Stimulated activated CD8-positive, alpha-beta memory T cell treated with anti-CD3 and anti-CD28 coated beads, Interleukin-12 subunit alpha, Interleukin-12 subunit beta, amount 100 ng/mL, for 24 hours (primary cell): ENCODE data around the gene FRMD3.

Experiments used
- DNase-seq: peaks from one replicate; pipeline ENCODE4 v3.0.0-alpha.2; 2020; ENCODE audit errors: extremely low read depth

Gene FRMD3

DNA sequence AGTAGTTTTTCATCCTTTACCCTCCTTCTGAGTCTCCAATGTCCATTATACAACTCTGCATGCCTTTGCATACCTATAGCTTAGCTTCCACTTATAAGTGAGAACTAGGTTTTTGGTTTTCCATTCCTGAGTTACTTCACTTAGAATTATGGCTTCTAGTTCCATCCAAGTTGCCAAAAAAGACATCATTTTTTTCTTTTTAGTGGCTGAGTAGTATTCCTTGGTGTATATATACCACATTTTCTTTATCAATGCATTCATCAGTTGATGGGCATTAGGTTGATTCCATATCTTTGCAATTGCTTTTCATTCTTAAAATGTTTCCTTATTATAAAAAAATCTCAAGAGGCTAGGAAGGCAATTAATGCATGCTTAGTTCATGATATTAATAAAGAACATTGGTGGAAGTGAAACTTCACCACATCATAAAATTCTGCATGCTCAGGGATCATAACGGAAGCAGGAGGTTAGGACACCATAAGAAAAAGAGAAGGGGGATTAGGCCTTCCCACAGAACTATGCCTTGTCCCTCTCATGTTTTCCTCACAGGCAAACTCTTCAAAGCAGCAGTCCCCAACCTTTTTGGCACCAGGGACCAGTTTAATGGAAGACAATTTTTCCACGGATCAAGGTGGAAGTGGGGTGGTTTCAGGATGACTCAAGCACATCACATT is 105.2 kb downstream of the FRMD3 start:
- DNase-seq = no peak

DNA sequence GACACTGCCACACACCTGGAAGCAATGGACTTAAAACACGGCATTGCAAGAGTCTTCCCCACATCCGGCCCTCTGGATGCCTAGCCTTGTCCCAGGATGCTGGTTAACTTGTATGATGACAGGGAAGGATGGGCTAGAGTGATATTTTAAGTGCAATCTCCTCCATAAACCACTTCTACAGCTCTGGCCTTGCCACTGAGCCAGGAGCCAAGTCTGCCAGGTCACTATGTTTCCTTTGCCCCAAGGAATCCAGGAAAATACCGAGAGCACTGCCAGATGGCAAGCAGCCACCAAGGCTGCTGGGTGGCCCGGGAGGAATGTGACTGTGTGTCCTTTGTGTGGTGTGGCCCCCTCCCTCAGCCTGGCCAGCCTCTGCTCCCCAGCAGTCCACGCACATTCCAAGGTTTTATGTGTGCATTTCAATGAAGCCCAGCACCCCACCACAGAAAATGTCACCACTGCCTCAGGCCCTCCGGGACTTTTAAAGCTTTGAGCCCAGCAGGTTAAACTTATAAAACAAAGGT is 106.0 kb downstream of the FRMD3 start:
- DNase-seq = no peak

DNA sequence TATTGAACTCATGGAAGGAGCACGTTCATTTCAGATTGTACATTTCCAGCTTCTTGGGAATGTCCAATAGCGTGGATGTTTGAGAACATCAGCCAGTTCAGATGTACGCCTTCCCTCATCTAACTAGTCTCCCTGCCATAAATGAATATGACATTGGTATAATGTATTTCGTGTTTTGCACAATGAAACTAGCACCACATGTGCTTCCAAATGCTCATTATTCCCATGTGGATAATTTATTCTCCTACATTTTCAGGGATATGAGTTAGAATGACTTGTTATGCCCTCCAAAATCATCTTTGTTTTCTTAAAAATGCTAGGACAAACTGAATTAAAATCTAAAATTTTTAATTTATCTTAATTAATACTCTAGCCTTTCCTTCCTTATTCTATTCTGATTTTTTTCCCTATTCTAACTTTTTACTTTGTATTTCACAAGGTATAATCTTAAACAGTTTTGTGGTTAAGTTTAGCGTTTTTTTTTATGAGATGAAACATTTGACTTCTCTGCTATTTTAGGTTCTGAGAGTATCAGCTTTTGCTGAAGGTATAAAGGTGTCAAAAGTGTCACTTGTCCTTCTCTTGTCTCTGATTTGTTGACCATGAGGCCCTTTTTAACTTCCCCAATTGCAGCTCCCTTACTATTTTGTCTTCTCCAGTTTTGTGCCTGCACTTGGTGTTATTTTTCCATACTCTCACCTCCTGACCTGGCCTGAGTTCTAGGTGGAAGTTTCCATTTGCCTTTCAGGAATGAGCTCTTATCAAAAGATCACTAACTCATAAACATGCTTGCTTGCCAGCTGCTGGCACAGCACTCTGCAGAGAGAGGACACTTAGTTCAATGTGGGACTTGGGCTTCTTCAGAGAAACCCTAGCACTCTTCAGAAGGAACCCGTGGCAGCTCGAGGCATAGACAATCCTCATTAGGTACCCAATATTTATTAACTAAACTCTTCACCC is 106.8 kb downstream of the FRMD3 start:
- DNase-seq = no peak

DNA sequence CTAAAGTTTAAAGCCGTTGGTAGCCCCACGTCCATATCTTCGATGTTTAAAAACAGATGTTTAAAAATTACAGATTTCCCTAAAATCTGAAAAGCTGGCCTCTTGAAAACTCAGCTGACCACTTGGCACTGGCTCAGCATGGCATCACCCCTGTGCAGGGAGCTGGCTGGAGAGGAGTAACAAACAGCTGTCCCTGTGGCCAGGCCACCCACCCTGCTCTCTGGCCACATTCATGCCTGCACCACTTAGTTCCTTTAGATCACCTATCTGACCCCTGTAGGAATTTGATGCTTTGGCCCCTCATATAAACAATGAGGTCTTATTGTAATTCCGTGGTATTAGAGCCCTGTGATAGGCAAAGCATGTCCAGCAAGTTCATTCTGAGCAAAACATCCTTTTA is 107.5 kb downstream of the FRMD3 start:
- DNase-seq = no peak

DNA sequence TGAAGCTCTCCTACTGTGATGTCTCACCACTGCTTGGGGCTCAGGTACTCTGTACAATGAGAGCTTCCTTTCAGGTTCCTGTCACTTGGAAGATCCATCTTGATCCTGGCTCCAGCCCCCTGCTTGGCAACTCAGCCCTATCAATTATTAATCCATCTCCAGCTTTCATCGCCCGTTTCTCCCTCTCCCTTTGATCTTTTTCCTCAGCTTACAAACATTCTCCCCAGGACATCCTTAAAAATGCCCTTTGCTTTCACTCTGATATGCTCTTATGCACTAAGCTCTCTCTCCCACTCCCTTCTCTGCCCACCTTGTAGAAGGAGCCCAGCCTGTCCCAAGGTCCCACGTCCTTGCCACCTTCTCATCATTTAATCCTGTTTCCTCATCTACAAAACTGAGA is 109.0 kb downstream of the FRMD3 start:
- DNase-seq = no peak

DNA sequence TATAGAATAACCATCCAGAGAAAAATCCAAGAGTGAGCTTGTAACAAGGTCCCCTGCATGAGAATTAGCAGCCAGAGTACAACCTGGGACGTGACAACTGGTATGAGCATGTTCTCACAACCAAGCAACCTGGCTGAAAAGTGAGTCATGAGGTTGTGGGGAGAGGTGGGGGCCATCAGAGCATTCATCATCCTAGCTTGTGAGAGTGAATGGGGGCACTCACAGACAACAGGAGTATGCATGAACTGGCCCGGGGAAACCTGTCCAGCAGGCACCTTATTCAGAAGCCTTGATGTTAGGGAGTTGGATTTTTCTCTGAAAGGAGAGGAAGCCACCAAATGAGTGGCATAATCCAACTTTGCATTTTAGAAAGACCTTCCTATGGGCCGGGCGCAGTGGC is 113.0 kb downstream of the FRMD3 start:
- no peak for DNase-seq

DNA sequence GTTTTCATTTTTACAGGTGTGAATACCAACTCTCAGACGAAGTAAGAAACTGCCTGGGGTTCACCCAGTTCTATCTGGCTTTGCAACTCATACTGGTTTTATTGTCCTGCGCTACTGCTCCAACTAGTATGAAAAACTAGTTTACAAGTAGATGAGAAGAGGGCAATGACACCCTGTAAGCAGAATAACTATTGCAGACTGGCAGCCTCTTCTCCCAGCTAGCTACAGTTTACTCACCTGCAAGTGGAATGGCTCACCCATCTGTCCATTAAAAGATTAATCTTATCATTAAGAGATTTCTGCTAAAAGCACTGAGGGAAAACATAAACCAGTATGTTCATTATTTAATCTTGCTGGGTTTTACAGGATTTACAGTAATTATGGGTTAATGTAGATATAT is 113.4 kb downstream of the FRMD3 start:
- DNase-seq = no peak

DNA sequence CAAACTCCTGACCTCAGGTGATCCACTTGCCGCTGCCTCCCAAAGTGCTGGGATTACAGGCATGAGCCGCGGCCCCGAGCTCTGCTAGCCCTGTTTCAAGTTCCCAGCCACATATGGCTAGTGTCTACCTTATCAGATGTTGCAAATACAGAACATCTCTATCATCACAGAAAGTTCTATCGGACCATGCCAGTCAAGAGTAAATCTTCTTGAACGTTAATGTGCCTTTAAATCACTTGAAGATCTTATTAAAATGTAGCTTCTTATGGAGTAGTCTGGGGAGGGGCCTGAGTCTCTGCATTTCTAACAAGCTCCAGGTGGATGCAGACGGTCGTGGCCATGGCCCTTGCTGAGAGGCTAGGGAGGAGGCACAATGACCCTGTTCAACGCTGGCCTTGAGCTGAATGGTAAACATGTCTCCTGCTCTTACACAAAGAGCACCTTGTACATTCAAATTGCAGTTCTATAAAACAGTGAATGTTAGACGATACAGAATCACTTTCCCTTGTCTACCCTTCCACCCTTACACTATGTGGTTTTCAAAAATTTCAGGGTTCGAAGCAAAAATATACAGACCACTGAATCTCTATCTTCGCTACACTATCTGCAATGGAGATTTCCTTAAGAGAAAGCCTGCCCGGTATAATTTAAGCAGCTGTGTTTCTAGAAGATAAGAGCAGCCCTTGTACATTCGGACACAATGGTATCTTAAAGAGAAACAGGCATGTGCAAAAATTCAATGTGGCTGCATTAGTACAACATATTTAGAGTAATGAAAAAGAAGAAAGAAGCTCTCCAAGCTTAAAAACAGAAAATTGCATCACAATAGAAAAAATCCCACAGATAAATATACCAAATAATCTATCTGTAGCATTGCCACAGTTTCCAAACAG is 114.1 kb downstream of the FRMD3 start:
- DNase-seq = no peak

DNA sequence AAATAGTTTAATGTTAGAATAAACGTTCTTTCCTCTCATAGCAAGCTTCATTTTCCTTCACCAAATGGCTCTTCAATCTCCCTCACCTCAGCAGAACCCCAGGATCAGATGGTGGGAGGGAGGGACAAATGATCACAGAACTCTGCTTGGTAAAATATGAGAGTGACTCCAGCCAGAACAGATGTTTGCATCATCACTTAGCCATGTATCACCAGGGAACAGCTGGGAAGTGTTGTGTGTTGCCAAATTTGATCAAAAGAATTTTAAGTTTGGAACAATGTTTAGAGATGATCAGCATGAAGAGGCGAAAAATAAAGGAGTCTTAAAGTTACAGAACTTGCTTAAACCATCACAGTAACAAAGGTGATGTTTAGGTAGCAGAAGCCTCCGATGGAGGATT is 115.7 kb downstream of the FRMD3 start:
- no peak for DNase-seq

DNA sequence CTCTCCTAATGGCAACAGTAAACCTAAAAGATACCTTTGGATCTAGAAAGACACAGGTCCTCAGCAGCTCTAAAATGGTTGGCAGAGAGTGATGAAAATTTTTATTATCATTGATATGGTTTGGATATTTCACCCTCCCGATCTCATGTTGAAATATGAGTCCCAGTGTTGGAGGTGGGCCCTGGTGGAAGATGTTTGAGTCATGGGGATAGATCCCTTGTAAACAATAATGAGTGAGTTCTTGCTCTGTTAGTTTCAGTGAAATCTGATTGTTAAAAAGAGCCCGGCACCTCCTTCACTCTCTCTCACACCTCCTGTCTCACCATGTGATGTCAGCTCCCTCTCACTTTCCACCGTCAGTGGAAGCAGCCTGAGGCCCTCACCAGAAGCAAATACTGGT is 117.7 kb downstream of the FRMD3 start:
- DNase-seq = no peak

DNA sequence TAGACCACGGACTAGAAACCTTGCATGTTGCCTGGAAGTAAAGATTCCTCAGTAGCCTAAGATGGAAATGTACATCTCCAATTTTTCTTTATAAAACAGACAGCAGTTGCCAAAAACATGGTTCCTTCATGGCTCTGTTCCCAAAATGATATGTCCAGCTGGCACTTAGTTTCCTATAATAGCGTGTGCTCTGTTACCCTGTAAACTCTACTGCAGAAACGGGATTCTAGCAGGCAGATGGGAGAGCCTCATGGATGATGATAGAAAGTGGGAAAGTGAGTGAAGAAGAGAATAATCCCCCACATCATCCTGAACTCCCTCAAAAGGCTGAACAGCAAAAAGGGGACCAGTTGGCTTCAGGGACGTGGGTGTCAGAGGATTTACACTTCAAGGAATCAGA is 118.2 kb downstream of the FRMD3 start:
- DNase-seq = no peak

DNA sequence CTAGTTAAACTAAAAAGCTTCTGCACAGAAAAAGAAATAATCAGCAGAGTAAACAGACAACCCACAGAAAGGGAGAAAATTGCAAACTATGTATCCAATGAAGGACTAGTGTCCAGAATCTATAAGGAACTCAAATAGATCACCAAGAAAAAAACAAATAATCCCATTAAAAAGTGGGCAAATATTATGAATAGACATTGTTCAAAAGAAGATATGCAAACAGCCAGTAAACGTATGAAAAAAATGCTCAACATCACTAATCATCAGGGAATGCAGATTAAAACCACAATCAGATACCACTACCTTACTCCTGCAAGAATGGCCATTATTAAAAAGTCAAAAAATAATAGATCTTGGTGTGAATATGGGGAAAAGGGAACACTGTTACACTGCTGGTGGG is 119.9 kb downstream of the FRMD3 start:
- no peak for DNase-seq

DNA sequence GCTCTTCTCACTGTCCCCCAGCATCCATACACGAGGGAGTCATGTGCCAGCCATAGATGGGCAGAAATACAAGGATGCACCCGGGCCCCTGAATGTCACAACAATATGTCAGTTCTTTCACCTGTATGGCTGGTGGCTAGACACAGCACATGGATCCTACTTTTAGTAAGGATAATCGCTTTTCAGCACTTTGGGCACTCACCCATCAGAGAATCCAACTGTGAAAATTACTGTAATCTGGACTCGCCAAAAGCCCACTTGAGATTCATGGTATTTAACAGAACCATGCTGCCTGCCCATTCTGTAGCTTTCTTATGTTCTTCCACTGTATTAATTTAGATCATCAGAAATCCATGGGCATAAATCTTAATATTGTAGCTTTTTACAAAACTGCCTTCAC is 124.8 kb downstream of the FRMD3 start:
- DNase-seq = no peak

DNA sequence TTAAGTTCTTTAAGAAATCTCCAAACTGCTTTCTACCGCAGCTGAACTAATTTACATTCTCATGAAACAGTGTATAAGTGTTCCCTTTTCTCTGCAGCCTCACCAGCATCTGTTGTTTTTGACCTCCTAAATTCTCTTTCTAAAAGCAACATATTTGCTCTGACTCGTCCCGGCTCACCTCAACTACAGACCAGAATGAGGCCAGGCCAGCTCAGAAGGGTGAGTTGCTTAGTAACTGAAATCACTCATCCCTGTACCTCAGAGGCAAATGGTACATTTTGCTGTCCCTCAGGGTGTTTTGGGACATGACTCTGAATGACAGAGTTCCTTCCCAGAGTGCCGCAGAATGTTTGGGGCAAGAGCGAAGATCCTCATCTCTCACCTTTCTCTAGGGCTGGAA is 127.5 kb downstream of the FRMD3 start:
- DNase-seq = no peak

DNA sequence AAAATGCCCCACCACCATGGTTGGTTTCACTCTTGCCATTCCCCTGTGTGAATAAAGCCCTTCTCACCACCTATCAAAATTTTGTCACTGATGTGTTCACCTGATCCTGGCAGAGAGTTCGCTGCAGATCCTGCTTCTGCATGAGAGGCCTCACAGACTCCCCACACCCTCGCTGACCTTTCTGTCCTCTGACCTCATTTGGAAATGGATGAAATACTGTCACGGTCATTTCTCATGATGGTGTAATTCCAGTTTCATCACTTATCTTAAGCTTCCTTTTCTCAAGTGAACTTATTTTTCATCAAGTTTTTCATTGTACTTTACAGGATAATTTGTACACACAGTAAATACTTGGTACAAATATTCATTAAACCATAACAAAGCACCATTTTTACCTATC is 131.3 kb downstream of the FRMD3 start:
- no peak for DNase-seq

DNA sequence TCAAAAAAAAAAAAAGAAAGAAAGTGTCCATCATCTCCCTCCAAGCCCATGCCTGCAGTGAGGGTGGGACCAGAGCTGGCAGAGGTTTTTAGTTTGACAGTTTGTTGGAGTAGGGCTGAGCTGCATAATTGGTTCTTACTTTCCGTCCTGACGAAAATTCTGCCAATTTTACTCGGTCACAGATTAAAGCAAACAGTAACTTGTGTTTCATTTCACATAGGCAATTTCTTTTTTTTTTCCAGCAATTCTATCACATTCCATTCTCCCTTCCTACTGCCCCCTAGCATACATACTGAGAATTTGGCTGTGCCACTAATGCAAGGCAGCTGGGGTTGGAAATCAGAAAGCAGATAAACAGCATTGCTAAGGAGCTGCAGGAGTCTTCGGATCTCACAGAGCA is 132.4 kb downstream of the FRMD3 start:
- no peak for DNase-seq

DNA sequence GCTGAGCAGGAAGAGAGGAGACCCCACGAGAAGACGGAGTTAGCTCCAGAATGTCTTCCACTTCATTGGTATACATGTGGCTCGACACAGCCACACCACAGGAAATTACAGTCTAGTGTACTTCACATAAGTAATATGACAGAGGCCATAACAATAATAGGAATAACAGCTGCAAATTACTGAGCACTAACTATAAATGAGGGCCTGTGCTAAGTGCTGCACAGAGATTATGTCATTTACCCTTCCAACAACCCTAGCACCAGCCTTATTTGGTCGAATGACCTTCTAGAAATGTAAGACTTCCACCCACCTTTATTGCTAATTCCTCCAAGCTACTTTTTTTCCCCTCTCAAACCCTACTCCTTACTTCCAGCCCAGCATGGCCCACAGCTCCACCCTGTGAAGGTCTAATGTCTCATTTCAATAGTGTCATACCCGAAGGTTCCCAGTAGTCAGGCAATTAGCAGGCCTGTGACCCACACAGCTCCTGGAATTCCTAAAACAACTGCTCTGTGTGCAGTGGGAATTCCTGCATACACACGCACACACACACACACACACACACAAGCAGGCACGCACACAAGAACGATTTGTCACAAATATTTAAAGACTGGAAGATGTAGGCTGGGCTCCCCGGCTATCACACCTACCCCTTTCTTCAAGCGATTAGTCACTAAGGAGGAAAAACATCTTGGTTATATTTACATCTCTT is 134.5 kb downstream of the FRMD3 start:
- DNase-seq = no peak

DNA sequence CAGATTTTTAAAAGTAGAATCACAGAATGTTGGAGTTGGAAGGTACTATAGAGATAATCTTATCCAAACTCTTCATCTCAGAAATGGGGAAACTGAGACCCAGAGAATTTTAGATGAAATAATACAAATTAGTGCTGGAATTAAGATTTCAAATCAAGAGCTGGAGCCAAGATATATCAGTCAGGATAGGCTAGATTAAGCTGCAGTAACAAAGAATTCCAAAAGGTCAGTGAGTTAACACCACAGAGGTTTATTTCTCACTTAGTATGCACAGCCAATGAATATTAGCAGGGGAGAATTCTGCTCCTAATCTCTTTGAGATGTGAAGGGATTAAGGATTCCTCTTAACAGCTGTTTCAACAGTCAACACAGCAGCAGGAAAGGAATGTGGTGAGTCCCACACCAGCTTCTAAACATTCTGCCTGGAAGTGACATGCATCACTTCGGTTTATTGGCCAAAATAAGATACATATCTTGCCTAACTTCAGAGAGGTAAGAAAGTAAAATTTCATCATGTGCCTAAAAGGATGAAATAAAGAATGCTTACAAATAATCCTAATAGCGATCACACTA is 136.8 kb downstream of the FRMD3 start:
- no peak for DNase-seq

DNA sequence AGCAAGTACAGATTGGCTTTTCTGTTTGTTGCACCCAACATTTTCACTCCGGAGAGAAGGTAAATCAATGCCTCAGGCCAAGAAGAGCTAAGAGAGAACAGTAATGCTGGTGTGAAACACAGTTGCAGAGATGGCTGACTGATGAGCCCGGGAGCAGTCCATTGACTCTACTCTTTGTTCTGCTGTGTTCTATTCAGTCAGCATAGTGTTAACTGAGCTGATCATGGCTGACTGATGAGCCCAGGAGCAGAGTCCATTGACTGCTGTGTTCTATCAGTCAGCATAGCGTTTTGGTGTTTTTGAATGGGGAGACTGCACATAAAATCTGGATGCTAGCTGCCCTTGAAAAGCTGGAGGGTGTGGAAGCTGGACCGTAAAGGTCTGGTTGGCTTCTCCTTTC is 141.4 kb downstream of the FRMD3 start:
- no peak for DNase-seq

DNA sequence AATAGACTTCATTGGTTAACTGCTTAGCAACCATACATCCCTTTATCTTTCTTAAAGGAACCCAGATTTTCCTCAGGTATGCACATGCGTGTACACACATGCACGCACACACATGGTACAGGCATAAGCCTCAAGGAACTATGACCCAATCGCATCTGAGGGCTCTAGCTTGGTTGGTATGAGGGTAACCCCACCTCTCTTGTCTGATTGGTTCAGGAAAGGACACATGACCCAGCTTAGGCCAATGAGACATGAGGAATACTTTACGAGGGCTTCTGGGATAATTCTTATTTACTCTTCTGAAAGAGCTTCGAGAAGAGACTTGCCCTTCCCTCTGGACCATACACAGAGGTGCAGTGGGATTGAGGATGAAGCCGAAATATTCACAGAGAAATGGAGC is 141.9 kb downstream of the FRMD3 start:
- DNase-seq = no peak

DNA sequence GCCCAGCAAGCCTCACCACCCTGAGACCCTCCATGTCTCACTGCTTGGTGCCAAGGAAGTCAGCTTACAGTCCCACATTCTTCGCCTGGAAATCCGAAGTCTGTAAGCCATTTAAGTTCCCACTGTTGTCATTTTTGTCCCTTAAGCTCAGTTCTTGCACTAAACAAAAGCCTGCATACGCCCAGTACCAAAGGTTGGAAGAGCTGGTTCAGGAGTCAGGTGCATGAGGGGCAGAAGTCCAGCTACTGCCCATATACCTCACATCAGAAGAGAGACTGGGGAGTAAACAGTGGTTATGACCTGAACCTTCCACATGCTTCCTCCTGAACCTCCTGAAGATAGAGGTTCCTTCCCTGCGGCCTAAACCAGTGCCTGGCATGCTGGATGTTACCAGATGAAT is 146.0 kb downstream of the FRMD3 start:
- no peak for DNase-seq
